T-cell (primary cell): ENCODE data around the gene RHOF. TPM values are rescaled to one million over a fixed set of nuclear protein-coding genes. Genes with fewer than 3 reads are reported as not detected.
A peak's percentile ranks its signal among the peaks of the same experiment; 100 is the strongest.

Source experiments
- ATAC-seq, 4 experiments: fragments of 200-7000 bp in 3 of 4; fragments of 150-1000 bp in 1 of 4; cut with Tn5 transposase; replicated peaks in 1 of 4; 1 replicate in 3 of 4; 2 replicates in 1 of 4; pipeline ENCODE4 v1.10.0; 2021; ENCODE audit warnings: moderate library complexity in 3 of 4, mild to moderate bottlenecking in 2 of 4, moderate number of reproducible peaks in 1 of 4
- CTCF ChIA-PET, 2 donors: fragments of 300-600 bp; sonication (Branson Sonifier 250); formaldehyde crosslinking; loops; one replicate each; lab custom pipeline; 2022; ENCODE audit warnings: antibody characterized with exemption in 2 of 2; lab: Charles Lee
- POLR2A ChIA-PET, 2 donors: fragments of 300-600 bp; sonication (Branson Sonifier 250); formaldehyde crosslinking; loops; one replicate each; lab custom pipeline; 2022; ENCODE audit warnings: antibody characterized with exemption in 2 of 2; lab: Charles Lee
- DNase-seq, 35 experiments: peaks; one replicate each; pipeline versions ENCODE4 v3.0.0 to v3.0.0-alpha.2; 2013 to 2023
- H3K27ac ChIP-seq: one replicate; pipeline ENCODE4 v1.5.1; 2013; ENCODE audit warnings: low read length
- H3K27me3 ChIP-seq, 2 experiments: replicated peaks in 1 of 2; 1 replicate in 1 of 2; 2 replicates in 1 of 2; pipeline versions ENCODE4 v1.6.1 to v1.7.0; 2013; ENCODE audit warnings: low read length in 1 of 2, mixed read lengths in 1 of 2; ENCODE audit not compliant: control insufficient read depth in 2 of 2, insufficient read depth in 2 of 2; ENCODE audit errors: extremely low read depth in 1 of 2
- H3K36me3 ChIP-seq, 2 donors: 1 replicate in 1 of 2; 2 replicates in 1 of 2; pipeline versions ENCODE4 v1.6.1 to v1.7.0; 2013; ENCODE audit warnings: low read length in 1 of 2; ENCODE audit not compliant: control insufficient read depth in 2 of 2, insufficient read depth in 1 of 2; ENCODE audit errors: extremely low read depth in 1 of 2
- H3K4me1 ChIP-seq, 2 experiments: 1 replicate in 1 of 2; 2 replicates in 1 of 2; pipeline versions ENCODE4 v1.6.1 to v1.7.0; 2013; ENCODE audit warnings: low read length in 2 of 2, mixed read lengths in 1 of 2; ENCODE audit not compliant: insufficient read depth in 2 of 2, control insufficient read depth in 1 of 2; ENCODE audit errors: extremely low read depth in 1 of 2
- H3K4me3 ChIP-seq, 2 donors: 1 replicate in 1 of 2; 2 replicates in 1 of 2; pipeline versions ENCODE4 v1.5.1 to v1.7.0; 2013; ENCODE audit warnings: mild to moderate bottlenecking in 2 of 2, low read length in 1 of 2, moderate library complexity in 1 of 2; ENCODE audit not compliant: control insufficient read depth in 1 of 2; ENCODE audit errors: extremely low read depth in 1 of 2
- H3K9me3 ChIP-seq: 2 replicates; pipeline ENCODE4 v1.7.0; 2013
- H3K27ac Mint-ChIP-seq, 2 donors: one replicate each; pipeline ENCODE4 v1.8.0; 2020 to 2021; ENCODE audit warnings: mild to moderate bottlenecking in 2 of 2, mixed read lengths in 2 of 2
- H3K27me3 Mint-ChIP-seq, 2 donors: one replicate each; pipeline ENCODE4 v1.8.0; 2021 to 2022; ENCODE audit warnings: mixed read lengths in 2 of 2
- H3K36me3 Mint-ChIP-seq: one replicate; pipeline ENCODE4 v1.8.0; 2021; ENCODE audit warnings: mixed read lengths
- H3K4me1 Mint-ChIP-seq, 3 donors: one replicate each; pipeline ENCODE4 v1.8.0; 2020 to 2022; ENCODE audit warnings: mixed read lengths in 3 of 3, mild to moderate bottlenecking in 1 of 3
- H3K4me3 Mint-ChIP-seq, 3 donors: one replicate each; pipeline ENCODE4 v1.8.0; 2020 to 2022; ENCODE audit warnings: mild to moderate bottlenecking in 3 of 3, mixed read lengths in 3 of 3, moderate library complexity in 3 of 3
- H3K9me3 Mint-ChIP-seq, 3 donors: one replicate each; pipeline ENCODE4 v1.8.0; 2020 to 2022; ENCODE audit warnings: mixed read lengths in 3 of 3
- WGBS: methylation state at CpG from one replicate; pipeline ENCODE4 v1.1.5; 2013; ENCODE audit warnings: missing lambda C conversion rate; ENCODE audit not compliant: insufficient coverage; 5-methylcytosine and 5-hydroxymethylcytosine counted together
- total RNA-seq, 35 experiments: library from RNA in 6 of 35; stranded (reverse) in 6 of 35; fragments of 120-200 nt in 1 of 35; gene quantifications; one replicate each; pipeline versions ENCODE4 v1.2.1 to v1.2.4 and lab custom pipeline; 2013 to 2026

RHOF gene
- total RNA-seq, 5 donors from 2014 or later (not counting 1 experiment from before 2014, with no cell fraction given) = 137 to 158 (median 145) TPM

DNA sequence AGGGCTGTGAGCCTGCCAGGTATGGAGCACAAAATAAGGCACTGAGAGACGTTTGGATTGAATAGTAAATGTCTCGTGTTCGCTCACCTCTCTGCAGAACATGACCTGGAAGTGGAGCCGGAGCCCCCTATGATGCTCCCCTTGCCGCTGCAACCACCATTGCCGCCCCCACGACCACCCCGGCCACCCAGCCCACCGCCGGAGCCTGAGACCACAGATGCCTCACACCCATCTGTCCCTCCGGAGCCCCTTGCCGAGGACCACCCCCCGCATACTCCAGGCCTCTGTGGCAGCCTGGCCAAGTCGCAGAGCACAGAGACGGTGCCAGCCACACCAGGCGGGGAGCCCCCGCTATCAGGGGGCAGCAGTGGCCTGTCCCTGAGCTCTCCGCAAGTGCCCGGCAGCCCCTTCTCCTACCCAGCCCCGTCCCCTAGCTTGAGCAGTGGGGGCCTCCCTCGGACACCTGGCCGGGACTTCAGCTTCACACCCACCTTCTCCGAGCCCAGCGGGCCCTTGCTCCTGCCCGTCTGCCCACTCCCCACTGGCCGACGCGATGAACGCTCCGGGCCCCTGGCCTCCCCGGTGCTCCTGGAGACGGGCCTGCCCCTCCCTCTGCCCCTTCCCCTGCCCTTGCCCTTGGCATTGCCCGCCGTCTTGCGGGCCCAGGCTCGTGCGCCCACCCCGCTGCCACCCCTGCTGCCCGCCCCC lies 29.1 kb upstream of the RHOF start:
- H3K27ac Mint-ChIP-seq = no peak overlapping the region
- H3K27me3 ChIP-seq = no peaks in the 10 kb centered on the region
- no peaks in the 10 kb centered on the region for H3K4me1 ChIP-seq
- ATAC-seq (peak in 1 of 4 experiments; percentile 13), DNase-seq (no peak)
- CTCF ChIA-PET = no interaction called here
- no peaks in the 10 kb centered on the region for H3K9me3 ChIP-seq
- no peaks in the 10 kb centered on the region for H3K27me3 Mint-ChIP-seq
- POLR2A ChIA-PET = no interaction called here
- no peaks in the 10 kb centered on the region for H3K9me3 Mint-ChIP-seq
- no peak overlapping the region for H3K4me3 ChIP-seq
- H3K36me3 ChIP-seq = peaks cover 31 to 81% of the 10 kb centered on the region in 2 donors
- no peak overlapping the region for H3K4me3 Mint-ChIP-seq
- H3K4me1 Mint-ChIP-seq = peaks cover 3 to 16% (median 7%) of the 10 kb centered on the region in 3 donors
- no peak overlapping the region for H3K27ac ChIP-seq
- peaks cover 40% of the 10 kb centered on the region for H3K36me3 Mint-ChIP-seq
- WGBS = 92% methylated on average over 31 of the region's 39 CpGs

- H3K36me3 ChIP-seq = peaks cover 45 to 84% of the 10 kb centered on the region in 2 donors
- DNase-seq (no peak), ATAC-seq (no peak)
- no peak overlapping the region for H3K4me3 ChIP-seq
- no peak overlapping the region for H3K27ac ChIP-seq
- no peaks in the 10 kb centered on the region for H3K4me1 ChIP-seq
- Mint-ChIP-seq H3K4me3 (no peak overlapping the region), H3K4me1 (peaks cover 7 to 9% (median 9%) of the 10 kb centered on the region in 3 donors), H3K27ac (no peak overlapping the region), H3K36me3 (peaks cover 38% of the 10 kb centered on the region), H3K9me3 (no peaks in the 10 kb centered on the region), H3K27me3 (no peaks in the 10 kb centered on the region)
- H3K9me3 ChIP-seq = no peaks in the 10 kb centered on the region
- no peaks in the 10 kb centered on the region for H3K27me3 ChIP-seq
- 96% methylated on average over 6 of the region's 7 CpGs for WGBS
- POLR2A ChIA-PET = no interaction called here
- CTCF ChIA-PET = interaction anchor here in 1 of 2 donors (0.6 to 1.0 kb wide), 2 partner anchors 26 to 630 kb away, joined by 3 to 5 read pairs; no protein-coding TSS in a partner anchor
These were observed 26.6 kb upstream of the RHOF start for GRCh38 chr12:121820056-121820455.

- no peak for DNase-seq
- H3K9me3 ChIP-seq = no peaks in the 10 kb centered on the region
- H3K27ac ChIP-seq = no peak overlapping the region
- peaks cover 38% of the 10 kb centered on the region for H3K36me3 Mint-ChIP-seq
- no peak overlapping the region for H3K4me3 Mint-ChIP-seq
- ATAC-seq = no peak
- no peaks in the 10 kb centered on the region for H3K27me3 Mint-ChIP-seq
- WGBS = 95% methylated on average over 21 of the region's 22 CpGs
- no peak overlapping the region for H3K27ac Mint-ChIP-seq
- no peaks in the 10 kb centered on the region for H3K9me3 Mint-ChIP-seq
- ChIA-PET POLR2A (no interaction called here), CTCF (interaction anchor here in 1 of 2 donors (0.6 kb wide), 1 partner anchor 148 kb away, joined by 5 read pairs; no protein-coding TSS in a partner anchor)
- no peaks in the 10 kb centered on the region for H3K27me3 ChIP-seq
- peaks cover 9% of the 10 kb centered on the region in 3 donors for H3K4me1 Mint-ChIP-seq
- peaks cover 47 to 84% of the 10 kb centered on the region in 2 donors for H3K36me3 ChIP-seq
- no peak overlapping the region for H3K4me3 ChIP-seq
- H3K4me1 ChIP-seq = peaks cover 0 to 4% of the 10 kb centered on the region in 2 experiments
These were observed 25.9 kb upstream of the RHOF start for GRCh38 chr12:121819212-121819949.

GRCh38 chr12:121817648-121818043 lies 24.2 kb upstream of the RHOF start:
- ATAC-seq = no peak
- Histone ChIP-seq H3K27me3 (no peaks in the 10 kb centered on the region), H3K36me3 (peaks cover 39 to 83% of the 10 kb centered on the region in 2 donors), H3K4me3 (no peak overlapping the region), H3K9me3 (no peaks in the 10 kb centered on the region), H3K4me1 (peaks cover 3 to 19% of the 10 kb centered on the region in 2 experiments), H3K27ac (no peak overlapping the region)
- Mint-ChIP-seq H3K4me1 (peaks cover 21 to 22% (median 22%) of the 10 kb centered on the region in 3 donors), H3K4me3 (no peak overlapping the region), H3K27ac (peak overlapping the region in 1 of 2 donors; percentile 12), H3K27me3 (no peaks in the 10 kb centered on the region), H3K36me3 (peaks cover 43% of the 10 kb centered on the region), H3K9me3 (no peaks in the 10 kb centered on the region)
- POLR2A ChIA-PET = interaction anchor here in 1 of 2 donors (0.5 kb wide), 1 partner anchor 284 kb away, joined by 7 read pairs; no protein-coding TSS in a partner anchor
- WGBS = over 99% methylated on average over 15 of the region's 18 CpGs
- CTCF ChIA-PET = no interaction called here
- DNase-seq = no peak

DNA sequence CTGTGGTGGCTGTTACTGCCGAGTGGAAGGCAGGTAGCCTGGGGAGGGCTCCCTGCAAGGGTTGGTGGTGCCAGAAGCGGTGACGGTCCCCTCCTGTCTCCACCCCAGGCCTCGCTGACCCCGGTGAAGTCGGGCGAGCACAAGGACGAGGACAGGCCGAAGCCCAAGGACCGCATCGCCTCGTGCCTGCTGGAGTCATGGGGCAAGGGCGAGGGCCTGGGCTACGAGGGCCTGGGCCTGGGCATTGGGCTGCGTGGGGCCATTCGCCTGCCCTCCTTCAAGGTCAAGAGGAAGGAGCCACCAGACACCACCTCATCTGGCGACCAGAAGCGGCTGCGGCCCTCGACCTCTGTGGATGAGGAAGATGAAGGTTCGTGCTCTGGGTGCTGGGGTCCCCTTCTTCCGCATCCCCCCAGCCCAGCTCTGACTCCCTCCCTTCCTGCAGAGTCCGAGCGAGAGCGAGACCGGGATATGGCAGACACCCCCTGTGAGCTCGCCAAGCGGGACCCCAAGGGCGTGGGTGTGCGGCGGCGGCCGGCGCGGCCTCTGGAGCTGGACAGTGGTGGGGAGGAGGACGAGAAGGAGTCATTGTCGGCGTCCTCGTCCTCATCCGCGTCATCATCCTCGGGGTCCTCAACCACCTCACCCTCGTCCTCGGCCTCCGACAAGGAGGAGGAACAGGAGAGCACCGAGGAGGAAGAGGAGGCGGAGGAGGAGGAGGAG lies 23.6 kb upstream of the RHOF start:
- CTCF ChIA-PET = interaction anchor here (0.9 to 2.5 kb wide), 2 partner anchors 23 to 25 kb away, joined by 3 to 18 read pairs; partner anchors contain the start of gene RHOF (in 1 of the 2)
- POLR2A ChIA-PET = interaction anchor here in 1 of 2 donors (0.5 kb wide), 1 partner anchor 283 kb away, joined by 7 read pairs; no protein-coding TSS in a partner anchor
- DNase-seq (no peak), ATAC-seq (no peak)
- peaks cover 24 to 28% (median 27%) of the 10 kb centered on the region in 3 donors for H3K4me1 Mint-ChIP-seq
- peaks cover 38% of the 10 kb centered on the region for H3K36me3 Mint-ChIP-seq
- 93% methylated on average over 10 of the region's 47 CpGs for WGBS
- no peaks in the 10 kb centered on the region for H3K27me3 ChIP-seq
- no peaks in the 10 kb centered on the region for H3K9me3 ChIP-seq
- no peak overlapping the region for H3K27ac ChIP-seq
- H3K36me3 ChIP-seq = peaks cover 34 to 78% of the 10 kb centered on the region in 2 donors
- peaks cover 5 to 25% of the 10 kb centered on the region in 2 experiments for H3K4me1 ChIP-seq
- H3K27ac Mint-ChIP-seq = no peak overlapping the region
- no peaks in the 10 kb centered on the region for H3K9me3 Mint-ChIP-seq
- no peaks in the 10 kb centered on the region for H3K27me3 Mint-ChIP-seq
- H3K4me3 ChIP-seq = no peak overlapping the region
- no peak overlapping the region for H3K4me3 Mint-ChIP-seq
